Measurements from ENCODE around the gene CRIP2.

The CRIP2 gene

DNA sequence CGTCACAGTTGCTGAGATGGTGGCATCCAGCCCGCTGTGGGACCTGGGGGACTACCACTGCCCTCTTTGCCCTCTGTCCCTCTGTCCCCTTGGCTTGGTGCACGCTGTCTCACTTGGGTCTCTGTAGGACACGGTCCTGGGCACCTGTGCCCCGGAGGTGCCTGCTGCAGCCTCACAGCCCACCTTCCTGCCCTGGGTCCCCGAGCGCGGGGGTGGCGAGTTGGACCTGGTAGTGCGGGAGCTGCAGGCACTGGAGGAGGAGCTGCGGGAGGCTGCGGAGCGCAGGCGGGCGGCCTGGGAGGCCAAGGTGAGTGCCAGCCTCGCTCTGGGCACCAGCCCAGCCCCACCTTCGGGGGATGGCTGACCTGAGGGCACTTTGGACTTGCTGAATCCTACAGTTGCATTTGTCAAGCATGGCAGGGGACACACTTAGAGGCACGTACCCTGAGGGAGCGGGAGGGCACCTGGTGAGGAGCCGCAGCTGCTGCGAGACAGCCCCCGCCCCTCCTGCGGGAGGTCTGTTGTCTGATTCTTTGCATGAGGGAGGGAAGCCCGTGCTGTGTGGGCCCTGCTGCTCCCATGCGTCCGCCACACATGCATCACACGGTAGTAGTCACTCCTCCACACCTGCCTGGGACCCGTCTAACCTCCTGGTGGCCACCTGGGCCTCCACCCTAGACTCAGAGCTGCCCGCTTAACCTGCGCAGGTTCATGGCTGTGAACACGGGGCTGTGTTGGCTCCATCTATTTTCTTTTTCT is 23.2 kb downstream of the CRIP2 start:
- no peak for DNase-seq

DNA sequence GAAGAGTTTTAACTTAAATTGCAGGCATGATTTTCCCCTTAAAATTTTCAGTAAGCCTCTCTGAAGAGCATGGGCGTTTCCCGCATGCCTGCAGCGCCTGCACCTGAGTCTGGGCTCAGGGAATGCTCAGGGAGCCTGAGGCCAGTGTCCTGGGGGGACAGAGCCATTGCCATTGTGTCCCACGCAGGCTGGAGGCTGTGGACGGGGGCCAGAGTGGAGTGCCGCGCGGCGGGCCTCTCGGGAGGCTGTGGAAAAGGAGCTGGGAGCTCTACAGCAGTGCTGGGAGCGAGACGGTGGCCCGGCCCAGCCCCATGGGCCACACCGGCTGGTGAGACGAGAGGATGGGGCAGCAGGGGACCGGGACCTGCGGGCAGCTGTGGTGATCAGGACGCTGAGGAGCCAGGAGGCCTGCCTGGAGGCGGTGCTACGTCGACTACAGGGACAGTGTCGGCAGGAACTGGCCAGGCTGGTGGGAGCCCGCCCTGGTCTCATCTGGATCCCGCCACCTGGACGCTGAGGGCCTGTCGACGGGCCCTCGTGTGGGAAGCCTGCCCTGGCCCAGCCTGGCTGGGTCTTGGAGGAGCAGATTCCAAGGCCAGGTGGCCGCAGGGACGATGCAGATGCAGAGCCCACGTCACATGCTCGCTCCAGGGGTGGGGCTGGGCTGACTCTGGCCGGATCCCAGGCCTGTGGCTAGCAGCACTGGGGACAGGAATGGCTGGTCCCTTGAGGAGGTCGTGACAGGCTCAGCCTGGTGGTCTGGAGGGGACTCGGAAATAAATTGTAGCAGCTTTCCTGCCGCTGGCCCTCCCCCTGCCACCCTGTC is 24.0 kb downstream of the CRIP2 start:
- DNase-seq, result peak in 33 of 51 donors; percentile 29 to 94 (median 64)

DNA sequence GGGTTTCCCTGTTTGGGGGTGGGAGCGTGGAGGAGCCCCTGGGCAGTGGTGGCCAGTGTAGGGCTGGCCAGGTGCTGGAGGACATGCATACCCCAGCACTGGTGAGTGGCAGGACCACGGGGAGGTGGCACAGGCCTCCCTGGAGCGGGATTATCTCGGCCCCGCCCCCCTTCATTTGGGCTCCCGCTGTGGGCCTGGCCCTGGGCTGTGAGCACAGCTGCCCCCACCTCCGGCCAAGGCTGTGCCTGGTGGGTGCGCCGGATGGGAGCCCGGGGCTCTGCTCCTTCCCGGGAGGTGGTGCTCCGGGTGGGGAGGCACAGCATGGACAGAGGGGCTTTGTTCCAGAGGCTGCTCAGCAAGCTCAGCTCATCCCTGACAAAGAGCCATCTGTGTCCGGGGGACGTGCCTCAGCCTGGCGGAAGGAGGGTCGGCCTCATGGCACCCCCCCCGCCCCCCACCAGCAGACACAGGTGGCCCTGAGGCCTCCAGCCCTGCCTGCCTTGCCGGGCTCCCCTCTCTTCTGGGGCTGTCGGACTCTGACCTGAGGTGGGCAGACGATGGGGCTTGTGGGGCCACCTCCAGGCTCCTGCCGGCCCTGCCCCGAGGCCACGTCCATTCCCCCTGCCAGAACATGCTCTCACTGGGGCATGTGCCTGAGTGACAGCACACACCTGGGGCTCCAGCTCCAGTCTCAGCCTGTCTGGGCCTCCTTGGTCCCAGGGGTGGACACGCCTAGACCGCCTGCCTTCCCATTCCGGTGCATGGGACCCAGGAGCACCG is 24.8 kb downstream of the CRIP2 start:
- peak in 48 of 51 donors; percentile 33 to 95 (median 82) for DNase-seq

DNA sequence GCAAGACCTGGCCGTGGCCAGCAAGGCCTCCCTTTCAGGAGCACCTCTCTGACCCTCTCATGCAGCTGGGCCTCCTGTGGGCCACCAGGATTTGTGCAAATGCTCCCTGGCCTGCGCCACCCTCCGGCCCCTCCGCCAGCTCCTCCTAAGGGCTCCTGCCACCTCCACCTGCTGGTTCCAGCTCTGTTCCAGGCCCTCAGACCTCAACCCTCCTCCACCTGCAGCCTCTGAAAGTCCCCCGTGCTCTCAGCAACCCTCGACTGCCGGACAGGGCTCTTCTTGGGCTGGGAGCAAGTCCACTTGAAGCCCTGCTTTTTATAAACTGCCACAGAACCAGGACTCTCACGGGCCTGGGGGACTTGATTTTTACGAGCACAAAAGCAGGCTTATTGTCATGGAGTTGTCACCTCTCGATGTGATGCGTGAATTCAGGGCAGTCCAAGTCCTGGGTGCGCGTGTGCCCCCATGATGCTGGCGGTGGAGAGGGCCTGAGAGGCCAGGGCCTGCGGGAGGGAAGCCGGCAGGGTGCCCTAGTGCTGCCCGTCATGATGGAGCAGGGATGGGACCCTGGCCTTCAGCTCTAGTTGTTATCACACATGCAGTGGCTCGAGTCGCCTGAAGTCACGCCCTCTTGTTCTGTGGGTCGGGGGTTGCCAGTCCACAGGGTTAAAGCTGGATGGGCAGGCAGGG is 25.6 kb downstream of the CRIP2 start:
- peak in 1 of 51 donors; percentile 49 for DNase-seq

DNA sequence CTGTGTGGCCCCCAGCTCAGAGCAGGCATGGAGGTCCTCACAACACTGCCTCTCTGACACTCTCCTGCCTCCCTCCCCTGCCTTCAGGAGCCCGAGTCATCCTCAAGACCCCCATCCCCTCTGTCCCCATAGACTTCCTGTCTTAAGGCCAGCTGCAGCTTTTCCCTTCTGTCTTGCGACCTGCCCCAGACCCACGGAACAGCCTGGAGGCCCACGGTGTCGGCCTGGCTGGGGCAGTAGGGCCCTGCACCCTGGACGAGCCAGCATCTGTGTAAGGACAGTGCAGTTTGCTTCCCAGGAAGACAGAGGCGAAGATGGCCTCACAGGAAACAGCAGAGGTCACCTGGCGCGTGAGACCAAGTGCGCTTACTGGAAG is 26.1 kb downstream of the CRIP2 start:
- DNase-seq, result peak in 1 of 51 donors; percentile 12

GRCh38 chr14:105501504-105502291 is 27.1 kb downstream of the CRIP2 start:
- no peak for DNase-seq

DNA sequence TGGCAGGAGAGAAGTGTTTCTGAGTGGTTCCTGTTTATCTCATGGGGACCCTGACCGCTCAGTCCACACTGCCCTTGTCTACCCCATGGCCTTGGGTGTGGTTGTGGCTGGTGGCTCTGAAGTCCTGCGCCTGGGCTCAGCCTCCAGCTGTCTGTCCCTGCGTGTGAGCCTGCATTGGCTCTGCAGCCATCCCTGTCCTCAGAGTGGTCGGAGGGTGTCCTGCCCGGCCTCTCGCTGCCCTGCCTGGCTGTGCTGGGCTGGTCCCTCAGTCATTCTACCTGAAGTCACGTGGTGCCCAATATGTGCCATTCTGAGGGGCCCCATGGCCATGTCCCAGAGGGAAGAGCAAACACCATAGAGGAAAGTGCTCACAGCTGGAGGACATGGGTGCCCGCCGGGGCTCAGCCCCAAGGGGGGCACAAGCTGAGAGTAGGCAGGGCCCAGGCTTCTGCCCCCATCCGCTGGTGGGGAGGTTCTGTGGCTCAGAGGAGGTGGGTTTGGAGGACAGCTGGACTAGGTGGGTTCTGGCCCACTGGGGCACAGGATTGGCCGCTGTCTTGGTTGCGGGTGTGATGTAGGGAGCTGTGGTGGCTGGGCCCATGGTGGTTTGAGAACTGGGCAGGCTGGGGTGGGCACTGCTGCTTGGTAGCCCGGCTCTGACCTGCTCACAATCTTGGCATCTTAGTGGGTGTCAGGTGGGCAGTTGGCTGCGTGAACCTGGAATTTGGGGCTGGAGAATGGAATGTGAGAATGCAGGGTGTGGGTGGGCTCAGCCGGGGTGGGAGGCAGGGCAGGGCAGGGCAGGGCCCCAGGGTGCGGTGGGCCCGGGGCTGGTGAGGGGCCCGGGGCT is 28.1 kb downstream of the CRIP2 start:
- DNase-seq, result no peak

- DNase-seq, result no peak
Measured at GRCh38 chr14:105503296-105503640, 28.6 kb downstream of the CRIP2 start.

DNA sequence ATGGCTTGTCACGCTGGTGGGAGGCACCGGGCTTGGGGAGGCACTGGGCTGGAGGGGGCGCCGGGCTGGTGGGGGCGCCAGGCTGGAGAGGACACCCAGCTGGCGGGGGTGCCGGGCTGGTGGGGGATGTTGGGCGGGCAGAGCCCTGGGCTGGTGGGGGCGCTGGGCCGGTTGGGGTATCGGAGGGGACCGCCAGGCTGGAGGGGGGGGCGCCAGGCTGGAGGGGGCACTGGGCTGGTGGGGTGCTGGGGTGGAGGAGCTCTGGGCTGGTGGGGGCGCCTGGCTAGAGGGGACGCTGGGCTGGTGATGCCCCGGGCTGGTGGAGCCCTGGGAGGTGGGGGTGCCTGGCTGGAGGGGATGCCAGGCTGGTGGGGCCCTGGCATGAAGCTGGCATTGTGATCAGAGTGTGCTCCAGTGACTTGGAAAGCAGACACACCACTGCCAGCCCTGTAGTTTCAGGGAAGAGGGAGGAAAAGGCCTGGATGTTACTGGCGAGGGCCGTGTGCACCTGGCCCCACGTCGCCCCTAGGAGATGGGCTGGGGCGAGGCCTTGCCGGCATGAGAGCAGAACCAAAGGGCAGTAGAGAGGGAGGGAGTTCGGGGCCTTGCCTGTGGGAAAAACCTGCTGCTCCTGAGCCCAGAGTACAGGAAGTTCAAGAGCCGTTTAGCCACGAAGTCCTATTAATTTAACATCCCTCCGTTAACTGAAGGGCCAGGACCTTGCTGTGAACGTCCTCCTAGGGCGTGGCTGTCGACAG is 29.5 kb downstream of the CRIP2 start:
- peak in 1 of 51 donors; percentile 3 for DNase-seq

DNA sequence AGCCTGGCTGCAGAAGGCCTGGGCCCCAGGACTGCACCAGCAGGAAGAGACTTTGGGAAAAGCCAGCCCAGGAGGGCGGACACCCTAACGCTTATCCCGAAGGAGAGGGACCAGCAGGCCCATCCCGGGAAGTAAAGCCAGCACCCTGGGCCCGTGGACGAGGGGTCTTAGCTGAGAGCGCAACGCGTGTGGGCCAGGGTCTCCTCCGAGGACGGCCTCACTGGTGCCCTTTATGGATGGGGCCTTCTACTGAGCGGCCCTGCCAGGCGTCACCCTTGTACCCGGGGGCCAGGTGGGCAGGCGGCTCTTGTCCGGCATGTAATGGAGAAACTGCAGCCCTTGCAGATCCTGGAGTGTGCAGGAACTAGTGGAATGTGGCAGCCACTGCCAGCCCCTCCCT is 30.5 kb downstream of the CRIP2 start:
- DNase-seq, result no peak

DNA sequence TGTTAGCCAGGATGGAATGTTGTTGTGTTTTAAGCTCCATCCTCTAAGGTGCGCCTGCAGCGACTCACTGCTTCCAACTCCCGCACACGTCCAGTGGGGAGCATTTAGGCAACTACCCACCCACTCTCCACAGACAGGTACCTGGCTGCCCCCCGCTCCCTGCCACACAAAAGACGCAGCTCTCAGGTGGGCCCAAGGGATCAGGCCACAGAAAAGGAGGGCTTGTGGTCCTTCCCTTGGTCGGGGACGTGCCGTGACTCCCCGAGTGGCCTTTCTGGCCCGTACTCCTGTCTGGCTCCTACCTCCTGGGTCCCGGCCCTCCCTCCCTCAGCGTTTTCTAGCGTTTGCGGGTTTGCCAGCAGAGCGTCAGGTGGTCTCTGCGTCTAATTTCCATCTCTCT is 32.6 kb downstream of the CRIP2 start:
- DNase-seq, result no peak

DNA sequence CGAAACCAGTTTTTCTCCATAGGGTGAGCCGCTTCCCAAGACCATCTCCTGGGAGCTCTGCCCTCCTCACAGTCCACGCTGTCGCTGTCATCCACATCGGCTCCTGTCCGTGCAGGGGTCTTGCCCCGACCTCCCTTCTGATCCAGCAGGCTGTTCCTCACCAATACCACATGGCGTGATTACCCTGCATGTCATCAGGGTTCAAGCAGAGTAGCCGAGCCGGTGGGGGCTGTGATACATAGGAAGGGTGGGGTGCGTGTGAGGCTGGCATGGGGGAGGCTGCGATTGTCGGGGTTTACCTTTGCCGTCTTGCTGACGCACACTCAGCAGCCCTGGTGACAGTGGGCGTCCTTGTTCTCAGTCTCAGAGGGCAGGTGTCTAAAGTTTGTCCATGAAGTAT is 33.4 kb downstream of the CRIP2 start:
- DNase-seq, result no peak

- DNase-seq, result no peak
Measured at GRCh38 chr14:105508601-105509000, 34.0 kb downstream of the CRIP2 start.

GRCh38 chr14:105517096-105517495 is 42.5 kb downstream of the CRIP2 start:
- no peak for DNase-seq

GRCh38 chr14:105519946-105520698 is 45.5 kb downstream of the CRIP2 start:
- DNase-seq, result no peak

DNA sequence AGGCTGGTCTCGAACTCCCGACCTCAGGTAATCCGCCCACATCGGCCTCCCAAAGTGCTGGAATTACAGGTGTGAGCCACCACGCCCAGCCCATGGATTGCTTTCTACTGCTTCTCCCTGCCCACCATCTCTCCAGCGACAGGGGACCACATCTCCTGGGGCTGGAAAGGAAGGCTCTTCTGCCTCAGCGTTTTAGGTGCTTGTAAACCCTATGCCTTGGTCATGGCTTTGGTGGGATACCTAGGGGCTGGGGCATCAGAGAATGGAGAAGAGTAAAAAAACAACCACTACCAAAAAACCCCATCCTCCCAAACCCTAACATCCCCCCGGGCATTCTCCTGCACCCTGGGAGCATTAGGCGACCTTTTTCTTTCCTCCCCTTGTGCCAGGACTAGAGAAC is 50.7 kb downstream of the CRIP2 start:
- DNase-seq, result no peak

- DNase-seq, result peak in 22 of 51 donors; percentile 17 to 80 (median 40)
Measured at GRCh38 chr14:105525861-105526775, 51.5 kb downstream of the CRIP2 start, which contains the start of gene TMEM121. Gene TMEM121 (plus strand): TSS chr14:105526583. CDS start chr14:105528835, 2,252 bp downstream.

Measured in hypothalamus (tissue), 51 donors.